Measurements from ENCODE around the gene ACTR3C.
"Not testable (repeated sequence)": the region's sequence is repeated elsewhere in the genome, so short reads cannot be mapped to it uniquely, and the experiment has no call there.

Gene ACTR3C

GRCh38 chr7:150314639-150315239 lies 8.6 kb downstream of the ACTR3C start:
- in situ Hi-C loops (cut with HindIII; ENCODE audit: low sequenced_read_pairs), result no loop called here

- in situ Hi-C loops (cut with HindIII; ENCODE audit: low sequenced_read_pairs), result no loop called here
Measured at GRCh38 chr7:150313870-150314269, 9.5 kb downstream of the ACTR3C start.

- in situ Hi-C loops (cut with HindIII; ENCODE audit: low sequenced_read_pairs), result no loop called here
Measured at GRCh38 chr7:150313367-150313809, 10.0 kb downstream of the ACTR3C start.

GRCh38 chr7:150312649-150313366 lies 10.5 kb downstream of the ACTR3C start:
- in situ Hi-C loops (cut with HindIII; ENCODE audit: low sequenced_read_pairs), result not testable (repeated sequence)

- in situ Hi-C loops (cut with HindIII; ENCODE audit: low sequenced_read_pairs), result no loop called here
Measured at GRCh38 chr7:150311711-150312110, 11.6 kb downstream of the ACTR3C start.

- in situ Hi-C loops (cut with HindIII; ENCODE audit: low sequenced_read_pairs), result no loop called here
Measured at GRCh38 chr7:150311146-150311545, 12.2 kb downstream of the ACTR3C start.

- in situ Hi-C loops (cut with HindIII; ENCODE audit: low sequenced_read_pairs), result no loop called here
Measured at GRCh38 chr7:150308575-150308974, 14.8 kb downstream of the ACTR3C start.

- in situ Hi-C loops (cut with HindIII; ENCODE audit: low sequenced_read_pairs), result no loop called here
Measured at GRCh38 chr7:150307904-150308303, 15.4 kb downstream of the ACTR3C start.

- in situ Hi-C loops (cut with HindIII; ENCODE audit: low sequenced_read_pairs), result no loop called here
Measured at GRCh38 chr7:150307129-150307528, 16.2 kb downstream of the ACTR3C start.

GRCh38 chr7:150306377-150306776 lies 17.0 kb downstream of the ACTR3C start:
- in situ Hi-C loops (cut with HindIII; ENCODE audit: low sequenced_read_pairs), result not testable (repeated sequence)

- in situ Hi-C loops (cut with HindIII; ENCODE audit: low sequenced_read_pairs), result not testable (repeated sequence)
Measured at GRCh38 chr7:150305903-150306284, 17.5 kb downstream of the ACTR3C start.

- in situ Hi-C loops (cut with HindIII; ENCODE audit: low sequenced_read_pairs), result not testable (repeated sequence)
Measured at GRCh38 chr7:150305259-150305902, 18.0 kb downstream of the ACTR3C start.

- in situ Hi-C loops (cut with HindIII; ENCODE audit: low sequenced_read_pairs), result not testable (repeated sequence)
Measured at GRCh38 chr7:150304499-150305258, 18.7 kb downstream of the ACTR3C start.

GRCh38 chr7:150302908-150303310 lies 20.4 kb downstream of the ACTR3C start:
- in situ Hi-C loops (cut with HindIII; ENCODE audit: low sequenced_read_pairs), result not testable (repeated sequence)

GRCh38 chr7:150297978-150298377 lies 25.4 kb downstream of the ACTR3C start:
- in situ Hi-C loops (cut with HindIII; ENCODE audit: low sequenced_read_pairs), result not testable (repeated sequence)

- in situ Hi-C loops (cut with HindIII; ENCODE audit: low sequenced_read_pairs), result not testable (repeated sequence)
Measured at GRCh38 chr7:150296802-150297201, 26.5 kb downstream of the ACTR3C start.

- in situ Hi-C loops (cut with HindIII; ENCODE audit: low sequenced_read_pairs), result not testable (repeated sequence)
Measured at GRCh38 chr7:150295614-150296013, 27.7 kb downstream of the ACTR3C start.

GRCh38 chr7:150295027-150295426 lies 28.3 kb downstream of the ACTR3C start:
- in situ Hi-C loops (cut with HindIII; ENCODE audit: low sequenced_read_pairs), result not testable (repeated sequence)

GRCh38 chr7:150290317-150290716 lies 33.0 kb downstream of the ACTR3C start:
- in situ Hi-C loops (cut with HindIII; ENCODE audit: low sequenced_read_pairs), result not testable (repeated sequence)

GRCh38 chr7:150288816-150289215 lies 34.5 kb downstream of the ACTR3C start:
- in situ Hi-C loops (cut with HindIII; ENCODE audit: low sequenced_read_pairs), result not testable (repeated sequence)

- in situ Hi-C loops (cut with HindIII; ENCODE audit: low sequenced_read_pairs), result not testable (repeated sequence)
Measured at GRCh38 chr7:150287815-150288214, 35.5 kb downstream of the ACTR3C start.

Data from DLD1 (cell line).